Activated CD4-positive, alpha-beta T cell treated with anti-CD3 and anti-CD28 coated beads for 48 hours (primary cell): ENCODE measurements around the gene HPX.

ENCODE experiments used
- DNase-seq: peaks from one replicate; pipeline ENCODE4 v3.0.0-alpha.2; 2020

Gene HPX

DNA sequence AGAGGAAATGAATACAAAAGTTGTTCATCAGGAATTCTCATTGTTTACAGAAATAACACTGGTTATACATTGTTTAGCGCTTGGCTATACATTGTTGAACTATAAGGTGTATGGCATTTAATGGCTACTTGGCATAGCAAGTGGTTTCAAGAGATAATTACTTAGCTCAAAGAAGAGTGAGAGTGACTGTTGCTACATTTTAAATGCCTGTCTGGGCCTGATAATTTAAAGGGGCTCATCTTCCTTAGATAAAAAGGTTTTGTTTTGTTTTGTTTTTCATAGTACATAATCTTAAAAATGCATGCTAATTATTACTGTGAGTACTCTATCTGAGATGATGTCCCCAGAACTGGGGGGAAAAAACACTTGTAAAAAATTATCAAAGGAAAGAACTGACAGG lies 52.0 kb downstream of the HPX start:
- no peak for DNase-seq

GRCh38 chr11:6387811-6388599 lies 52.8 kb downstream of the HPX start:
- no peak for DNase-seq

- DNase-seq: no peak
Measured at GRCh38 chr11:6385046-6385777, 55.6 kb downstream of the HPX start.
